ENCODE measurements around the gene HMGB4. TPM values are rescaled to one million over a fixed set of nuclear protein-coding genes. Genes with fewer than 3 reads are reported as not detected.

Gene HMGB4
- total RNA-seq (ENCODE audit: unreplicated experiment), result not detected
- long read RNA-seq, result 0 reads

DNA sequence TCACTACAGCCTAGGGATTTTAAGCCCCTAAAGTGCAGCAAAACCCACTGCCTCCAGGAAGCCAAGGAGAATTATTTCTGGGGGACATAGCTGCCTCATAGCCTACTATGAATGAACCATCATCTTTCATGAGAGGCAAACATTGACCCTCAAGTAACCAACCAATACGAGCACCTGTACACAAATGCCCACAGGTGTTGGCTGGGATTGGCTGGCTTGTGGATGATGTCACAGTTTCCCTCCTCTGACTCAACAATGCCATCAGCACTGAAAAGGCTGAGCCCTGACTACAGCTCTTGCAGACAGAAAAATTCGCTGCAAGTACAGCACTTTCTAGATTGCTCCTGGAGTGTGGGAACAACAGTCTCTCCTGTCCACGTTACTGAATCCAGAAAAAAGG lies at the start of gene HMGB4:
Gene HMGB4, plus strand, starts transcription at position 301 of the 400 bp plus-strand sequence. CDS start 113 bp downstream, outside the sequence.
- Mint-ChIP-seq H3K9me3 (ENCODE audit: unreplicated experiment) (no peaks in the 10 kb centered on the region), H3K27ac (ENCODE audit: unreplicated experiment) (no peak within 1 kb of the TSS), H3K36me3 (ENCODE audit: low read depth, unreplicated experiment) (no peaks in the 10 kb centered on the region), H3K4me3 (ENCODE audit: unreplicated experiment) (no peak within 1 kb of the TSS), H3K4me1 (ENCODE audit: unreplicated experiment) (no peaks in the 10 kb centered on the region), H3K27me3 (ENCODE audit: unreplicated experiment) (no peaks in the 10 kb centered on the region)
- TF ChIP-seq, protein P1, sequence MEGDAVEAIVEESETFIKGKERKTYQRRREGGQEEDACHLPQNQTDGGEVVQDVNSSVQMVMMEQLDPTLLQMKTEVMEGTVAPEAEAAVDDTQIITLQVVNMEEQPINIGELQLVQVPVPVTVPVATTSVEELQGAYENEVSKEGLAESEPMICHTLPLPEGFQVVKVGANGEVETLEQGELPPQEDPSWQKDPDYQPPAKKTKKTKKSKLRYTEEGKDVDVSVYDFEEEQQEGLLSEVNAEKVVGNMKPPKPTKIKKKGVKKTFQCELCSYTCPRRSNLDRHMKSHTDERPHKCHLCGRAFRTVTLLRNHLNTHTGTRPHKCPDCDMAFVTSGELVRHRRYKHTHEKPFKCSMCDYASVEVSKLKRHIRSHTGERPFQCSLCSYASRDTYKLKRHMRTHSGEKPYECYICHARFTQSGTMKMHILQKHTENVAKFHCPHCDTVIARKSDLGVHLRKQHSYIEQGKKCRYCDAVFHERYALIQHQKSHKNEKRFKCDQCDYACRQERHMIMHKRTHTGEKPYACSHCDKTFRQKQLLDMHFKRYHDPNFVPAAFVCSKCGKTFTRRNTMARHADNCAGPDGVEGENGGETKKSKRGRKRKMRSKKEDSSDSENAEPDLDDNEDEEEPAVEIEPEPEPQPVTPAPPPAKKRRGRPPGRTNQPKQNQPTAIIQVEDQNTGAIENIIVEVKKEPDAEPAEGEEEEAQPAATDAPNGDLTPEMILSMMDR (IDR thresholded peaks at IDR 0.05; ENCODE audit: unreplicated experiment), result no peak
- DNase-seq (ENCODE audit: low spot score), result no peak

- Mint-ChIP-seq H3K27me3 (ENCODE audit: unreplicated experiment) (no peaks in the 10 kb centered on the region), H3K4me3 (ENCODE audit: unreplicated experiment) (no peak overlapping the region), H3K36me3 (ENCODE audit: low read depth, unreplicated experiment) (no peaks in the 10 kb centered on the region), H3K27ac (ENCODE audit: unreplicated experiment) (no peak overlapping the region), H3K4me1 (ENCODE audit: unreplicated experiment) (no peaks in the 10 kb centered on the region), H3K9me3 (ENCODE audit: unreplicated experiment) (no peaks in the 10 kb centered on the region)
- TF ChIP-seq, protein P1 (IDR thresholded peaks at IDR 0.05; ENCODE audit: unreplicated experiment), result no peak
- DNase-seq (ENCODE audit: low spot score), result no peak
Observed at GRCh38 chr1:33814166-33814565, 49.7 kb upstream of the HMGB4 start.

- Mint-ChIP-seq H3K27ac (ENCODE audit: unreplicated experiment) (no peak overlapping the region), H3K36me3 (ENCODE audit: low read depth, unreplicated experiment) (no peaks in the 10 kb centered on the region), H3K27me3 (ENCODE audit: unreplicated experiment) (no peaks in the 10 kb centered on the region), H3K9me3 (ENCODE audit: unreplicated experiment) (no peaks in the 10 kb centered on the region), H3K4me3 (ENCODE audit: unreplicated experiment) (no peak overlapping the region), H3K4me1 (ENCODE audit: unreplicated experiment) (no peaks in the 10 kb centered on the region)
- DNase-seq (ENCODE audit: low spot score), result no peak
- TF ChIP-seq, protein P1 (IDR thresholded peaks at IDR 0.05; ENCODE audit: unreplicated experiment), result no peak
Observed at GRCh38 chr1:33815061-33815460, 48.8 kb upstream of the HMGB4 start.

- Mint-ChIP-seq H3K9me3 (ENCODE audit: unreplicated experiment) (no peaks in the 10 kb centered on the region), H3K27ac (ENCODE audit: unreplicated experiment) (no peak overlapping the region)
- DNase-seq (ENCODE audit: low spot score), result no peak
Observed at GRCh38 chr1:33818071-33818470, 45.8 kb upstream of the HMGB4 start.

GRCh38 chr1:33819290-33819912 lies 44.5 kb upstream of the HMGB4 start:
- DNase-seq (ENCODE audit: low spot score), result no peak
- no peak overlapping the region for H3K4me3 Mint-ChIP-seq (ENCODE audit: unreplicated experiment)
- peaks cover 5% of the 10 kb centered on the region for H3K36me3 Mint-ChIP-seq (ENCODE audit: low read depth, unreplicated experiment)
- H3K27me3 Mint-ChIP-seq (ENCODE audit: unreplicated experiment), result peaks cover 5% of the 10 kb centered on the region
- no peaks in the 10 kb centered on the region for H3K9me3 Mint-ChIP-seq (ENCODE audit: unreplicated experiment)
- TF ChIP-seq, protein P1 (IDR thresholded peaks at IDR 0.05; ENCODE audit: unreplicated experiment), result no peak
- peaks cover 15% of the 10 kb centered on the region for H3K4me1 Mint-ChIP-seq (ENCODE audit: unreplicated experiment)
- no peak overlapping the region for H3K27ac Mint-ChIP-seq (ENCODE audit: unreplicated experiment)

More at GRCh38 chr1:33818071-33818470, 45.8 kb upstream of the HMGB4 start:
- Mint-ChIP-seq H3K36me3 (ENCODE audit: low read depth, unreplicated experiment) (peaks cover 5% of the 10 kb centered on the region), H3K27me3 (ENCODE audit: unreplicated experiment) (peaks cover 5% of the 10 kb centered on the region), H3K4me1 (ENCODE audit: unreplicated experiment) (peaks cover 15% of the 10 kb centered on the region), H3K4me3 (ENCODE audit: unreplicated experiment) (no peak overlapping the region)
- TF ChIP-seq, protein P1 (IDR thresholded peaks at IDR 0.05; ENCODE audit: unreplicated experiment), result no peak

Data from endothelial cell (in vitro differentiated cells).